Ramos (cell line): ENCODE measurements around the gene MAPK13.
"Not testable (repeated sequence)": the region's sequence is repeated elsewhere in the genome, so short reads cannot be mapped to it uniquely, and the experiment has no call there.

ENCODE experiments used
- in situ Hi-C: fragments of 300-500 bp; cut with MboI; formaldehyde crosslinking; loops from one replicate; pipeline ENCODE4 v1.14.3; 2022; ENCODE audit warnings: low sequenced_read_pairs; ENCODE audit not compliant: unreplicated experiment

MAPK13 gene

GRCh38 chr6:36126553-36127458 is 3.5 kb upstream of the MAPK13 start:
- in situ Hi-C loops, result no loop called here

- in situ Hi-C loops, result no loop called here
These were observed 2.8 kb upstream of the MAPK13 start for GRCh38 chr6:36127462-36128016.

- in situ Hi-C loops, result no loop called here
These were observed 2.2 kb upstream of the MAPK13 start for GRCh38 chr6:36128073-36128472.

- in situ Hi-C loops, result no loop called here
These were observed 1.5 kb upstream of the MAPK13 start for GRCh38 chr6:36128793-36129192.

GRCh38 chr6:36129334-36129733 is 979 bp upstream of the MAPK13 start:
- in situ Hi-C loops, result not testable (repeated sequence)

GRCh38 chr6:36130667-36131510 is 576 bp downstream of the MAPK13 start:
- in situ Hi-C loops, result no loop called here

GRCh38 chr6:36131511-36132245 is 1.4 kb downstream of the MAPK13 start:
- in situ Hi-C loops, result no loop called here

- in situ Hi-C loops, result no loop called here
These were observed 2.1 kb downstream of the MAPK13 start for GRCh38 chr6:36132246-36132895.

GRCh38 chr6:36133148-36133547 is 2.8 kb downstream of the MAPK13 start:
- in situ Hi-C loops, result no loop called here

GRCh38 chr6:36133912-36134311 is 3.6 kb downstream of the MAPK13 start:
- in situ Hi-C loops, result no loop called here

GRCh38 chr6:36135053-36135731 is 4.9 kb downstream of the MAPK13 start:
- in situ Hi-C loops, result no loop called here

- in situ Hi-C loops, result no loop called here
These were observed 5.7 kb downstream of the MAPK13 start for GRCh38 chr6:36136034-36136433.

- in situ Hi-C loops, result no loop called here
These were observed 6.2 kb downstream of the MAPK13 start for GRCh38 chr6:36136551-36136950.

- in situ Hi-C loops, result no loop called here
These were observed 8.4 kb downstream of the MAPK13 start for GRCh38 chr6:36138667-36139066.

GRCh38 chr6:36139431-36139830 is 9.1 kb downstream of the MAPK13 start:
- in situ Hi-C loops, result no loop called here

- in situ Hi-C loops, result no loop called here
These were observed 9.8 kb downstream of the MAPK13 start for GRCh38 chr6:36139991-36140710.

GRCh38 chr6:36141091-36141490 is 10.8 kb downstream of the MAPK13 start:
- in situ Hi-C loops, result no loop called here

GRCh38 chr6:36141961-36142360 is 11.6 kb downstream of the MAPK13 start:
- in situ Hi-C loops, result no loop called here
